ENCODE data around the gene RASL10A.

DNA sequence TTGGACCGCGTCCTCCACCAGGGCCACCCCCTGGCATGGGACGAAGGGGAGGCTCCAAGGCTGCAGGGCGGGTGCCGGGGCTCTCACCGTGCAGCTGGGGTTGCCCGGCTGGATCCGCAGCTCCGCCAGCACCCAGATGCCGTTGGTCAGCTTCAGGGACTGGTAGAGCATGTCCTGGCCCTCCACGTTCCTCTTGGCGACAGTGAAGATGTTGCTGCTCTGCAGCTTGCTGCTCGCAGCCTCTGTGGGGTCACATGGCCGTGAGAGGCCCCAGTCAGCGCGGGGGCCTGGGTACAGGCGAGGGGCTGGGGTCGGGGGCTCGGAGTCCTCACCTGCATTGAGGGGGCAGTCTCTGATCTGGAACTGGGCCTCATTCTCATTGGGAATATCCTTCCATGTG is 14.8 kb upstream of the RASL10A start:
- TF ChIP-seq, protein P1, sequence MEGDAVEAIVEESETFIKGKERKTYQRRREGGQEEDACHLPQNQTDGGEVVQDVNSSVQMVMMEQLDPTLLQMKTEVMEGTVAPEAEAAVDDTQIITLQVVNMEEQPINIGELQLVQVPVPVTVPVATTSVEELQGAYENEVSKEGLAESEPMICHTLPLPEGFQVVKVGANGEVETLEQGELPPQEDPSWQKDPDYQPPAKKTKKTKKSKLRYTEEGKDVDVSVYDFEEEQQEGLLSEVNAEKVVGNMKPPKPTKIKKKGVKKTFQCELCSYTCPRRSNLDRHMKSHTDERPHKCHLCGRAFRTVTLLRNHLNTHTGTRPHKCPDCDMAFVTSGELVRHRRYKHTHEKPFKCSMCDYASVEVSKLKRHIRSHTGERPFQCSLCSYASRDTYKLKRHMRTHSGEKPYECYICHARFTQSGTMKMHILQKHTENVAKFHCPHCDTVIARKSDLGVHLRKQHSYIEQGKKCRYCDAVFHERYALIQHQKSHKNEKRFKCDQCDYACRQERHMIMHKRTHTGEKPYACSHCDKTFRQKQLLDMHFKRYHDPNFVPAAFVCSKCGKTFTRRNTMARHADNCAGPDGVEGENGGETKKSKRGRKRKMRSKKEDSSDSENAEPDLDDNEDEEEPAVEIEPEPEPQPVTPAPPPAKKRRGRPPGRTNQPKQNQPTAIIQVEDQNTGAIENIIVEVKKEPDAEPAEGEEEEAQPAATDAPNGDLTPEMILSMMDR (conservative IDR thresholded peaks at IDR 0.05; ENCODE audit: low read length), result no peak
- TF ChIP-seq EZH2phosphoT487 (IDR thresholded peaks at IDR 0.05; ENCODE audit: borderline replicate concordance, low read depth, low read length), result no peak
